OCI-LY3 (cell line): Measurements from ENCODE around the gene SOX13.

Source experiments
- CTCF ChIP-seq: fragments of 200-600, 300-600 bp; sonication (generic); IDR thresholded peaks from 2 replicates; pipeline ENCODE4 v1.5.1; 2014; ENCODE audit warnings: antibody characterized with exemption, low read length, low read depth
- EZH2phosphoT487 ChIP-seq: fragments of 200-600 bp; shearing (Covaris generic); IDR thresholded peaks from 2 replicates; pipeline ENCODE4 v1.6.1; 2018; ENCODE audit warnings: antibody characterized with exemption, mixed run types, low read depth

GRCh38 chr1:204145033-204145504 is 72.2 kb downstream of the SOX13 start:
- no peak for TF ChIP-seq CTCF
- TF ChIP-seq EZH2phosphoT487 = no peak
